Peyer's patch (tissue), 4 donors: Measurements from ENCODE around the gene VPS16. TPM values are rescaled to one million over a fixed set of nuclear protein-coding genes. Genes with fewer than 3 reads are reported as not detected.

Source experiments
- DNase-seq, 3 donors: peaks; one replicate each; pipeline ENCODE4 v3.0.0-alpha.2; 2017 to 2019
- H3K27ac ChIP-seq, 4 donors: fragments of 200-600 bp; sonication (generic); one replicate each; pipeline ENCODE4 v1.5.1; 2016 to 2019
- H3K27me3 ChIP-seq, 2 donors: fragments of 200-600 bp; sonication (generic); one replicate each; pipeline ENCODE4 v1.5.1; 2019
- H3K36me3 ChIP-seq, 3 donors: fragments of 200-600 bp; sonication (generic); one replicate each; pipeline ENCODE4 v1.5.1; 2016 to 2019
- H3K4me1 ChIP-seq, 4 donors: fragments of 200-600 bp; sonication (generic); one replicate each; pipeline ENCODE4 v1.5.1; 2016 to 2019
- H3K4me3 ChIP-seq, 4 donors: fragments of 200-600 bp; sonication (generic); 1 replicate in 3 of 4; 2 replicates in 1 of 4; pipeline ENCODE4 v1.5.1; 2016 to 2019; ENCODE audit warnings: mild to moderate bottlenecking in 1 of 4
- H3K9me3 ChIP-seq, 4 donors: fragments of 200-600 bp; sonication (generic); one replicate each; pipeline ENCODE4 v1.5.1; 2016 to 2019; ENCODE audit warnings: mild to moderate bottlenecking in 1 of 4
- CTCF ChIP-seq, 6 experiments: fragments of 450-650 bp in 4 of 6; fragments of 200-600 bp in 2 of 6; sonication (generic) in 1 of 6; IDR thresholded peaks; one replicate each; pipeline ENCODE4 v1.5.1; 2017 to 2019; ENCODE audit warnings: antibody characterized with exemption in 6 of 6, mild to moderate bottlenecking in 3 of 6, moderate library complexity in 1 of 6
- POLR2A ChIP-seq, 2 donors: fragments of 450-650 bp; IDR thresholded peaks; one replicate each; pipeline ENCODE4 v1.5.1; 2017; ENCODE audit warnings: antibody characterized with exemption in 2 of 2, mild to moderate bottlenecking in 2 of 2, moderate library complexity in 2 of 2
- total RNA-seq, 4 donors: library from RNA; depleted of rRNA; stranded (reverse); fragments of >200 nt; gene quantifications; one replicate each; pipeline ENCODE4 v1.1.0, GENCODE V29; 2016

VPS16 gene
- total RNA-seq, 4 donors from 2014 or later = 43.7 to 54.6 (median 45.1) TPM

GRCh38 chr20:2909953-2910352 is 69.4 kb downstream of the VPS16 start:
- Histone ChIP-seq H3K27me3 (no peaks in the 10 kb centered on the region), H3K4me1 (peaks cover 0 to 4% (median 0%) of the 10 kb centered on the region in 4 donors), H3K36me3 (no peaks in the 10 kb centered on the region), H3K27ac (no peak overlapping the region), H3K4me3 (no peak overlapping the region), H3K9me3 (no peaks in the 10 kb centered on the region)
- DNase-seq = no peak
- TF ChIP-seq CTCF (IDR thresholded peaks at IDR 0.05) = no peak
- no peak for TF ChIP-seq POLR2A (IDR thresholded peaks at IDR 0.05)

- H3K4me1 ChIP-seq = peaks cover 0 to 4% (median 0%) of the 10 kb centered on the region in 4 donors
- DNase-seq = no peak
- TF ChIP-seq CTCF (IDR thresholded peaks at IDR 0.05) (no peak), POLR2A (IDR thresholded peaks at IDR 0.05) (no peak)
These were observed 70.7 kb downstream of the VPS16 start for GRCh38 chr20:2911200-2911599.

GRCh38 chr20:2914160-2914559 is 73.6 kb downstream of the VPS16 start:
- no peaks in the 10 kb centered on the region for H3K36me3 ChIP-seq
- no peak overlapping the region for H3K27ac ChIP-seq
- DNase-seq = no peak
- H3K9me3 ChIP-seq = no peaks in the 10 kb centered on the region
- peaks cover 0 to 8% (median 0%) of the 10 kb centered on the region in 4 donors for H3K4me1 ChIP-seq
- H3K27me3 ChIP-seq = no peaks in the 10 kb centered on the region
- no peak overlapping the region for H3K4me3 ChIP-seq
- peak in 4 of 6 experiments; percentile 6 to 59 (median 49) for TF ChIP-seq CTCF (IDR thresholded peaks at IDR 0.05)
- TF ChIP-seq POLR2A (IDR thresholded peaks at IDR 0.05) = no peak

More at GRCh38 chr20:2911200-2911599, 70.7 kb downstream of the VPS16 start:
- Histone ChIP-seq H3K27me3 (no peaks in the 10 kb centered on the region), H3K4me3 (no peak overlapping the region), H3K36me3 (no peaks in the 10 kb centered on the region), H3K27ac (no peak overlapping the region), H3K9me3 (no peaks in the 10 kb centered on the region)

Other genes with a start within 250 kb of the VPS16 start
- gene NOP56, start 188.1 kb upstream of the VPS16 start, total RNA-seq = 100 to 1,000 TPM in 2 of 4 donors, 10 to 100 TPM in 2; 53.8 to 289 (median 94.2) TPM
- 100 to 1,000 TPM; 113 to 156 (median 134) TPM for gene IDH3B, start 176.5 kb upstream of the VPS16 start, total RNA-seq
- gene EBF4, start 148.0 kb upstream of the VPS16 start, total RNA-seq = 10 to 100 TPM in 1 of 4 donors, 1 to 10 TPM in 3; 1.4 to 17.3 (median 5.1) TPM
- 1 to 10 TPM in 3 of 4 donors, not detected in 1; 1.1 to 2.5 (median 1.2) TPM for gene CPXM1, start 40.1 kb upstream of the VPS16 start, total RNA-seq
- not detected for gene C20orf141, start 25.8 kb upstream of the VPS16 start, total RNA-seq
- not detected for gene TMEM239, start 24.4 kb upstream of the VPS16 start, total RNA-seq
- 10 to 100 TPM; 25.4 to 99.0 (median 48.7) TPM for gene PCED1A, start 90 bp upstream of the VPS16 start, total RNA-seq
- gene PTPRA, start 32.7 kb downstream of the VPS16 start, total RNA-seq = 10 to 100 TPM; 22.8 to 52.8 (median 36.5) TPM
- gene GNRH2, start 202.9 kb downstream of the VPS16 start, total RNA-seq = not detected
- 10 to 100 TPM; 34.5 to 43.6 (median 43.1) TPM for gene MRPS26, start 205.3 kb downstream of the VPS16 start, total RNA-seq
- gene OXT, start 230.9 kb downstream of the VPS16 start, total RNA-seq = 1 to 10 TPM in 1 of 4 donors, not detected in 3; 9.3 TPM
- 1 to 10 TPM in 1 of 4 donors, not detected in 3; 5.8 TPM for gene AVP, start 244.0 kb downstream of the VPS16 start, total RNA-seq